Measurements from ENCODE around the gene SRRM3. TPM values are rescaled to one million over a fixed set of nuclear protein-coding genes. Genes with fewer than 3 reads are reported as not detected.
A peak's percentile ranks its signal among the peaks of the same experiment; 100 is the strongest.

The SRRM3 gene
- total and polyA plus RNA-seq, 9 of the 15 experiments (the other 6 are each of a cell fraction or from before 2014, with no cell fraction given), result 0.04 to 0.91 (median 0.46) TPM; not detected in 2

GRCh38 chr7:76303202-76304147, 101.8 kb downstream of the SRRM3 start (continued):
- TF ChIP-seq E2F4 (CRISPR knock-in tag; IDR thresholded peaks at IDR 0.05; ENCODE audit: low read depth) (no peak), KDM1A (IDR thresholded peaks at IDR 0.05) (peak in 1 of 2 experiments; percentile 46; a peak in 1 of 4 replicates), ZBTB17 (CRISPR knock-in tag; IDR thresholded peaks at IDR 0.05) (no peak), IFI16 (CRISPR knock-in tag; IDR thresholded peaks at IDR 0.05) (no peak), NR2C2 (CRISPR knock-in tag; IDR thresholded peaks at IDR 0.05) (no peak), NR2C2 (tag; IDR thresholded peaks at IDR 0.05) (no peak), POLR2G (IDR thresholded peaks at IDR 0.05; ENCODE audit: low read depth, low read length) (peak; percentile 86), MGA (IDR thresholded peaks at IDR 0.05) (peak; percentile 95), ZZZ3 (IDR thresholded peaks at IDR 0.05) (no peak), FUS (optimal IDR thresholded peaks at IDR 0.05; ENCODE audit: low read depth, low read length) (no peak), EGR1 (conservative IDR thresholded peaks at IDR 0.05) (peak; percentile 98), HMGXB4 (CRISPR knock-in tag; IDR thresholded peaks at IDR 0.05) (no peak), SMAD3 (CRISPR knock-in tag; conservative IDR thresholded peaks at IDR 0.05) (no peak), ZKSCAN3 (CRISPR knock-in tag; IDR thresholded peaks at IDR 0.05) (no peak)

Measured in K562 (cell line).